Fibroblast of lung (primary cell): ENCODE results near the gene CLIP2.

Source experiments
- CTCF ChIP-seq, 2 donors: IDR thresholded peaks in 1 of 2; conservative IDR thresholded peaks in 1 of 2; 1 replicate in 1 of 2; 2 replicates in 1 of 2; pipeline ENCODE4 v1.5.1; 2011 to 2012; ENCODE audit warnings: low read length in 2 of 2, control low read depth in 1 of 2, inconsistent platforms in 1 of 2, low read depth in 1 of 2, mild to moderate bottlenecking in 1 of 2
- EZH2 ChIP-seq: IDR thresholded peaks from 2 replicates; pipeline ENCODE4 v1.5.1; 2012; ENCODE audit warnings: low read length, control low read depth, mild to moderate bottlenecking; ENCODE audit errors: missing control alignments

- no peak for TF ChIP-seq CTCF (conservative IDR thresholded peaks at IDR 0.05 in 1 of 2, IDR thresholded peaks at IDR 0.05 in 1 of 2; ENCODE audit: low read depth in 1 of 2, low read length in 2 of 2)
- no peak for TF ChIP-seq EZH2
Measured at GRCh38 chr7:74267756-74268565, 21.2 kb upstream of the CLIP2 start.
